Measurements from ENCODE around the gene NELFE.
"Not testable (repeated sequence)": the region's sequence is repeated elsewhere in the genome, so short reads cannot be mapped to it uniquely, and the experiment has no call there.

NELFE gene

GRCh38 chr6:31948306-31948705 is 10.5 kb downstream of the NELFE start:
- no peak for FAIRE-seq

GRCh38 chr6:31947864-31948263 is 10.9 kb downstream of the NELFE start:
- no peak for FAIRE-seq

DNA sequence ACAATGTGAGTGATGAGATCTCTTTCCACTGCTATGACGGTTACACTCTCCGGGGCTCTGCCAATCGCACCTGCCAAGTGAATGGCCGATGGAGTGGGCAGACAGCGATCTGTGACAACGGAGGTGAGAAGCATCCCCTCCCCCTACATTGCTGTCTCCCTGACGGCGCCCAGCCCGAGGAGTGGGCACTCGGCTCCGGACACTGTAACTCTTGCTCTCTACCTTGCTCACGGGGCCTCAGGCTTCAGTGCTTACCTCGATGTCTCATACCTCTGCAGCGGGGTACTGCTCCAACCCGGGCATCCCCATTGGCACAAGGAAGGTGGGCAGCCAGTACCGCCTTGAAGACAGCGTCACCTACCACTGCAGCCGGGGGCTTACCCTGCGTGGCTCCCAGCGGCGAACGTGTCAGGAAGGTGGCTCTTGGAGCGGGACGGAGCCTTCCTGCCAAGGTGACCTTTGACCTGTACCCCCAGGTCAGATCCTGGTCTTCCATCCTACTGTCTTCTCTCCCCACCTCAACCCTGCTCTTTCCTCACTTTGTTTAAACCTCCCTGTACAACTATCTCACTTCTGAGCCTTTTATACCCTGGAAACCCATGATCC is 11.6 kb downstream of the NELFE start:
- FAIRE-seq = no peak

GRCh38 chr6:31946370-31946885 is 12.3 kb downstream of the NELFE start:
- FAIRE-seq = no peak

- no peak for FAIRE-seq
These were observed 13.0 kb downstream of the NELFE start, which contains the start of gene CFB for GRCh38 chr6:31945507-31946369. Gene CFB, plus strand, starts transcription at chr6:31946095. Its CDS starts 127 bp downstream, at chr6:31946222.

DNA sequence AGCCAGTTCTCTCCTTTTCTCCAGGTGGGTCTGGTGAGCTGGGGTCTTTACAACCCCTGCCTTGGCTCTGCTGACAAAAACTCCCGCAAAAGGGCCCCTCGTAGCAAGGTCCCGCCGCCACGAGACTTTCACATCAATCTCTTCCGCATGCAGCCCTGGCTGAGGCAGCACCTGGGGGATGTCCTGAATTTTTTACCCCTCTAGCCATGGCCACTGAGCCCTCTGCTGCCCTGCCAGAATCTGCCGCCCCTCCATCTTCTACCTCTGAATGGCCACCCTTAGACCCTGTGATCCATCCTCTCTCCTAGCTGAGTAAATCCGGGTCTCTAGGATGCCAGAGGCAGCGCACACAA is 13.6 kb downstream of the NELFE start:
- no peak for FAIRE-seq

- FAIRE-seq = no peak
These were observed 15.0 kb downstream of the NELFE start for GRCh38 chr6:31943742-31944141.

DNA sequence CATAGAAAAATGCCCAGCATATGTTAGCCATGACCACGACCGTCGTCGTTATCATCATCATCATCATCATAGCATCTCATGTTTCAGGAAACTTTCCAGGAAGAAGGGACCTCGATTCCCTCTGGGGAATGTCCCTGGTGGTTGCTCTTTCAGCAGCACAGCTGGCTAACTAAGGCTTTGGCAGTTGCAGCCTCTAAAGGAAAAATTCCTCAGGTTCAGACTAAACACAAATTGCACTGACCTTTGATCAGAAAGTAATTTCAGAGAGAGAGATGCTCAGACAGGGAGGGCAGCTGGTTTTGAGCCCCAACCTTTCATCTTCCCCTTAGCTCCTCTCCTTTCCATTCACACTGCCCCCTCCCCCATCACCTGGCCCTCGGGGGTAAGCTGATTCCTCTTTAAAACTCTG is 18.5 kb downstream of the NELFE start:
- FAIRE-seq = no peak

DNA sequence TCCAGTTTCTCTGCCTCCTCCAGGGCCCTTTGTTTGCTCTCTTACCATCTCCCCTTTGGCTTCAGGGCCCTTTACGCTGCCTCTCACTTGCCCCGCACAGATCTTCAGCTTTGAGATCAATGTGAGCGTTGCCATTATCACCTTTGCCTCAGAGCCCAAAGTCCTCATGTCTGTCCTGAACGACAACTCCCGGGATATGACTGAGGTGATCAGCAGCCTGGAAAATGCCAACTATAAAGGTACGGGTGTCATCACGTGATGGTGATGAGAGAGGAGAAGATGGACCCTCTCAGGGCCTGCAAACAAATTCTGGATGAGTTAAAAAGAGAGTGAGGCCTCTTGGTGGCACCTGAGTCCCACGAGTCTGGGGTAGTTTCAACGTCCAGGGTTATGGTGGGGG is 22.9 kb downstream of the NELFE start:
- FAIRE-seq = no peak

GRCh38 chr6:31935021-31935420 is 23.8 kb downstream of the NELFE start:
- FAIRE-seq = no peak

- no peak for FAIRE-seq
These were observed 25.2 kb downstream of the NELFE start for GRCh38 chr6:31933537-31933936.

GRCh38 chr6:31932137-31932536 is 26.6 kb downstream of the NELFE start:
- not testable (repeated sequence) for FAIRE-seq

DNA sequence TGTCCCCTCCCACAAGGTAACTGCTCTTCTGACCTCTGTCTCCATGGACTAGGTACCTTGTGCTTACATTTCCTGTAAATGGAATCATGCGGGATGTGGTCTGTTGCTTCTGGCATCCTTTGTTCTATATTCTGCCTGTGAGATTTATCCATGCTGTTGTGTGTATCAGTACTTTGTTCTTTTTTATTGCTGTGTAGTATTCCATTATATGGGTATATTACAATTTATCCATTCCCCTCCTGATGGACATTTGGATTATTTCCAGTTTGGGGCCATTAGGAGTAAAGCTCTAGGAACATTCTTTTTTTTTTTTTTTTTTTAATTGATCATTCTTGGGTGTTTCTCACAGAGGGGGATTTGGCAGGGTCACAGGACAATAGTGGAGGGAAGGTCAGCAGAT is 27.8 kb downstream of the NELFE start:
- no peak for FAIRE-seq

DNA sequence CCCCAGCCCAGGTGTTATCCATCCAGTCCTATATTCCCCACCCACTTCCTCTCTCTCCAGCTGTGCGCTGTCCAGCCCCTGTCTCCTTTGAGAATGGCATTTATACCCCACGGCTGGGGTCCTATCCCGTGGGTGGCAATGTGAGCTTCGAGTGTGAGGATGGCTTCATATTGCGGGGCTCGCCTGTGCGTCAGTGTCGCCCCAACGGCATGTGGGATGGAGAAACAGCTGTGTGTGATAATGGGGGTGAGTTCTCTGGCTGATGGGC is 30.2 kb downstream of the NELFE start:
- FAIRE-seq = no peak

DNA sequence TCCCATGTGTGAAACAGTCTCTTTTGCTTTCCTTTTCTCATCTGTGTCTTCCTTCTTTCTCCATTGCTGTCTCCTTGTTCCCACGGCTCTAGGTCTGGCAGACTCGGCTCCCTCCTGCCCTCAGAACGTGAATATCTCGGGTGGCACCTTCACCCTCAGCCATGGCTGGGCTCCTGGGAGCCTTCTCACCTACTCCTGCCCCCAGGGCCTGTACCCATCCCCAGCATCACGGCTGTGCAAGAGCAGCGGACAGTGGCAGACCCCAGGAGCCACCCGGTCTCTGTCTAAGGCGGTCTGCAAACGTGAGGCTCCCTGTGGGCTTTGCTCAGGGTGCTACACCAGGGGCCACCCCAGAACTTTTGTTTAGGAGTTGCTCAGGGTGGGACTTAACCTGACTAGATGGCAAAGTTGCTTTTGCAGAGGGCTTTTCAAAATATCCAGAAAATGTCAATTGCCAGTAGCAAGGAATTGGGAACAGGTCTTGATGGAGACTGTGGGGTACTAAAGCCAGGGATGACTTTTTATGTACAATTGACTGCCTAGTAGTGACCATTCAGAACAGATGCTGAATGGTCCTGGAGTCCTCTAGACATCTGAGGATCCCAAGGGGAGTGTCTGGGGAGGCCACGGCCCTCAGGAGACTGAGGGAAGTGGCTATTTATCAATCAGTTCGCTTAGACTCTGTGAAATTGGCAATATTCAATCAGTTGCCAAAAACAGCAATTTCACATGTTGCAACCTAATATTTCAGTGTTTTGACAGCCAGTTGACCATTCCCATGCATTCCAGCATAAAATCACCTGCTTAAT is 30.7 kb downstream of the NELFE start:
- FAIRE-seq = no peak

DNA sequence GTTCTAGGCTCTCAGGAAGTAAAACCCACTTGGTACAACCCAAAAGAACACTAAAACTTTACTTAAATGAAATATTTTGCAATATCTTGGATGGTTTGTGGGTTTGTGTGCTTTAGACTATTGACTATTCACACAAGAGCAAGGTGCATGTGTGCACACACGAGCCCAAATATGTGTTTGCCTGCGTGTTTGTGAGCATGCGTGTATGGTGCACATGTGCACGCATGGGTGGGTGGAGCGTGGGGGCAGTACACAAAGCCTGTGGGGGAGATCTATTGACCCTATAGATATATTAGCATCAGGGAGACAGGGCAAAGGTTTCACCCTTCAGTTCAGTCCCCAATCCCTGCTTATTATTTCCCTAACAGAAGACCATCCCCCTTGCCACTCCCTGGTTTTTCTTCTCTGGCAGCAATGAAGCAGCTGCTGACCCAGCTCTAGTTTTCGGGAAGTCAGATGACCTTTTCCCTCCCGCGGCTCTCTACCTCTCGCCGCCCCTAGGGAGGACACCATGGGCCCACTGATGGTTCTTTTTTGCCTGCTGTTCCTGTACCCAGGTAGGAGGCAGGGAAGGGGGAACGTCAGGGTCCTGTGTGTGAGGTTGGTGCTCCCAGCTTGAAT is 31.4 kb downstream of the NELFE start, which contains the start of gene C2:
C2 (plus strand) TSS at position 476 of the 621 bp plus-strand sequence; CDS start at position 512, 36 bp downstream.
- FAIRE-seq = no peak

DNA sequence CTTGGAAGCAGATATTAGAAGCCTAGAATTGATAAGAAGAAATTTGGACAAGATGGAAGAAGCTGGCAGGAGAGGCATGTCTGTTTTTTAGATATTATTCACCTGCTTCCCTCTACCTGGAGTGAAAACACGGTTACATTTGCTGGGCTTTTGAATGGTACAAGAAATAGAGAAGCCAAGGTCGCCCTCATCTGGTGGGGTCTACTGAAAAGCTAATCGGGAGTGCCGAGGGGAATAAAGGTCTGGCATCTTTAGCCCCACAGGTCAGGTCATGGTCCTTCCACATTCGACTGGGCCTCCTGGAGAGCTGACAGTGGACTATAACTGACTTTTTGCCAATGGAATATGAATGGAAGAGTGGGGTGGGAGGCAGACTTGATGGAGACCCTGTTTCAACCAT is 35.8 kb downstream of the NELFE start:
- no peak for FAIRE-seq

- no peak for FAIRE-seq
These were observed 38.0 kb downstream of the NELFE start for GRCh38 chr6:31920811-31921210.

DNA sequence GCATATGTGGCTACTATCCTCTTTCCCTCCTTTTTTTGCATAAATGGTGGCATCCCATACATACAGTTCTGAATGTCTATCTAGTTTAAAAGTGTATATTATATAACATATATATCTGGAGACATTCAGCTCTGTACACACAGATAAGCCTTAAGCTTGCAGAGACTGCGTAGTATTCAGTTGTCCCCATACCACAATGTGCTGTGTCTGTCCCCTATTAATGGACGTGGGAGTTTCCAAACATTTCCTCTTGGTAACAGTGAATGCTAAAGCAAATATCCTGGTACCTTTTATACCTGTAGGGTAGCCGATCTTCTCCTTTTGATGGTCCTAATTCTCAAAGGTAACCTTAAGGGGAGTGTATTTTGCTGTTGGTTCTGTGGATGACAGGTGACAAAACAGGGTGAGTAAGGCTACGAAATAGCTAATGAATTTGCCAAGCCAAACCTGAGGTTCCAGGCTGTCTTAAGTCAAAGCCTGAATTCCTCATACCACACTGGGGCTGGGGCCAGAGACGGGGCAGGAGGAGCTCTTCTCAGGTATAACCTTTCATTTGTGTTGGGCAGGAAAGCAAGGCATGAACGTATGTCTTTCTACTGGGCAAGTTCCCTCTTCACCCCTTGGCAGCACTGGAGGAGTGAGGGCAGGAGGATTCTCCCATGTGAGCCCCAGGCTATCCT is 39.0 kb downstream of the NELFE start:
- no peak for FAIRE-seq

DNA sequence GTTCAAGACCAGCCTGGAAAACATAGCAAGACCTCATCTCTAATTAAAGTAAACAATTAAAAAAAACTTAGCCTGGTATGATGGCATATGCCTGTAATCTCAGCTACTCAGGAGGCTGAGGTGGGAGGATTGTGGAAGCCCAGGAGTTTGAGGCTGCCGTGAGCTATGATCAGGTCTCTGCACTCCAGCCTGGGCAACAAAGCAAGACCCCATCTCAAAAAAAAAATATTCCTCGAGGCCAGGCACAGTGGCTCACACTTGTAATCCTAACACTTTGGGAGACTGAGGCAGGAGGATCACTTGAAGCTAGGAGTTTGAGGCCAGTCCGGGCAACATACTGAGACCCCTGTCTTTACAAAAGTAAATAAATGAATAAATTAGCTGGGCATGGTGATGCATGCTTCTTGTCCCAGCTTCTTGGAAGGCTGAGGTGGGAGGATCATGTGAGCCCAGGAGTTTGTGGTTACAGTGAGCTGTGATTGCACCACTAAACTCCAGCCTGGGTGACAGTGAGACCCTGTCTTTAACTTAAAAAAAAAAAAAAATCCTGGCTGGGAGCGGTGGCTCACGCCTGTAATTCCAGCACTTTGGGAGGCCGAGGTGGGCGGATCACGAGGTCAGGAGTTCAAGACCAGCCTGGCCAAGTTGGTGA is 40.6 kb downstream of the NELFE start:
- no peak for FAIRE-seq

- FAIRE-seq = no peak
These were observed 43.0 kb downstream of the NELFE start for GRCh38 chr6:31915756-31916155.

DNA sequence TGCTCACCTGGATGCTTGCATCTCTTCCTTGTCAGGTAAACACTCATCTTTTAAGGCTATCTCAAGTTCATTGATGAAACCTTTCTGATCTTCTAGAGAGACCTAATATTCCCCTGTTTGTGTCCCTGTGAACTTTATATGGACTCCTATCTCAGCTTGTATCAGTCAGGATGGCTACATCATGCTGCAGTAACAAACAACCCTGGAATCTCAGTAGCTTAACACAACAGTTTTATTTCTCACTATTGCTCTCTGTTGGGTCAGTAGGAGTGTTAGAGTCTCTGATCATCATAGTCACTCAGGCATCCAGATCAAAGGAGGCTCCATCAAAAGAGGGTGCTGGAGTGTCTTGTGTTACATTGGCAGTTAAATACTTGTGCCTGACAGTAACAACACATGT is 43.4 kb downstream of the NELFE start:
- FAIRE-seq = no peak
